Esophagus squamous epithelium (tissue), 5 donors: ENCODE measurements around the gene BST1. TPM values are rescaled to one million over a fixed set of nuclear protein-coding genes. Genes with fewer than 3 reads are reported as not detected.

Experiments
- DNase-seq: peaks from one replicate; lab custom pipeline; 2025; lab: John Stamatoyannopoulos, UW
- H3K27ac ChIP-seq, 4 donors: fragments of 200-600 bp; sonication (generic); one replicate each; pipeline ENCODE4 v1.5.1; 2016 to 2019; ENCODE audit warnings: mild to moderate bottlenecking in 1 of 4
- H3K27me3 ChIP-seq, 4 donors: fragments of 200-600 bp; sonication (generic); 1 replicate in 3 of 4; 2 replicates in 1 of 4; pipeline versions ENCODE4 v1.5.1 to v1.6.0; 2017 to 2021; ENCODE audit warnings: antibody characterized with exemption in 1 of 4
- H3K36me3 ChIP-seq, 3 donors: fragments of 200-600 bp; sonication (generic); one replicate each; pipeline ENCODE4 v1.5.1; 2016 to 2019
- H3K4me1 ChIP-seq, 3 donors: fragments of 200-600 bp; sonication (generic); one replicate each; pipeline ENCODE4 v1.5.1; 2017 to 2019
- H3K4me3 ChIP-seq, 4 donors: fragments of 200-600 bp; sonication (generic); 1 replicate in 3 of 4; 2 replicates in 1 of 4; pipeline ENCODE4 v1.5.1; 2016 to 2019; ENCODE audit warnings: mild to moderate bottlenecking in 2 of 4, moderate library complexity in 1 of 4
- H3K9me3 ChIP-seq, 3 donors: fragments of 200-600 bp; sonication (generic); one replicate each; pipeline ENCODE4 v1.5.1; 2016 to 2019
- POLR2A ChIP-seq, 4 donors: fragments of 450-650 bp; IDR thresholded peaks; one replicate each; pipeline ENCODE4 v1.6.1; 2017; ENCODE audit warnings: antibody characterized with exemption in 4 of 4, mild to moderate bottlenecking in 4 of 4, moderate library complexity in 3 of 4
- WGBS, 2 donors: methylation state at CpG; one replicate each; pipeline ENCODE4 v1.1.5; 2018; 5-methylcytosine and 5-hydroxymethylcytosine counted together
- intact Hi-C: fragments of 100-400 bp; cut with DNase I; formaldehyde crosslinking; loops from one replicate; pipeline ENCODE4 v1.15.0; 2022
- total RNA-seq, 4 donors: library from RNA; depleted of rRNA; stranded (reverse); fragments of >200 nt; gene quantifications; one replicate each; pipeline ENCODE4 v1.1.0, GENCODE V29; 2016
- TF ChIP-seq, protein P1 (sequence below), 6 experiments: fragments of 450-650 bp in 4 of 6; fragments of 200-600 bp in 2 of 6; sonication (generic) in 2 of 6; IDR thresholded peaks; one replicate each; pipeline ENCODE4 v1.5.1; 2016 to 2019; ENCODE audit warnings: antibody characterized with exemption in 6 of 6, mild to moderate bottlenecking in 4 of 6, moderate library complexity in 4 of 6
- donor health status: DM: yes; HTN: yes; CAD: no.

Gene BST1
- total RNA-seq, 4 donors from 2014 or later = 0.97 to 7.4 (median 3.6) TPM

DNA sequence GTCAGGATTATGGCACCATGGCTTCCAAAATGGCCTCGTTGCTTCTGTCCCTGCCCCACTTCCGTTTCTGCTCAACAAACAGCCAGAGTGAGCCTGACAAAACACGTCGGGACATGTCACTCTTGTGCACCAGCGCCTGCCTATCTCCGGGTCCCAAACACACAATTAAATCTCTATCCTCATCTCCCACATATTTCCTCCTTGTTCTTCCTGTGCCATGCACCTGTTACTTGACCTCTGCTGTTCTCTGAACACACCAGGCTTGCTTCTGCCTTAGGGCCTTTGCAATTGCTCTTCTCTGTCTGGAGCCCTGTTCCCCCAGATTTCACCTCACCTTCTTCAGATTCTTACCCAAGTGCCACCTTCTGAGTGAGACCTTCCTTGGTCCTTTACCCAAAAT, 62.5 kb downstream of the BST1 start:
- H3K9me3 ChIP-seq = no peaks in the 10 kb centered on the region
- 44 to 58% methylated on average over 6 of the region's 6 CpGs for WGBS, 2 donors
- H3K36me3 ChIP-seq = no peaks in the 10 kb centered on the region
- no peak overlapping the region for H3K27ac ChIP-seq
- H3K27me3 ChIP-seq = no peaks in the 10 kb centered on the region
- H3K4me3 ChIP-seq = no peak overlapping the region
- intact Hi-C loops = no loop called here
- TF ChIP-seq, protein P1, sequence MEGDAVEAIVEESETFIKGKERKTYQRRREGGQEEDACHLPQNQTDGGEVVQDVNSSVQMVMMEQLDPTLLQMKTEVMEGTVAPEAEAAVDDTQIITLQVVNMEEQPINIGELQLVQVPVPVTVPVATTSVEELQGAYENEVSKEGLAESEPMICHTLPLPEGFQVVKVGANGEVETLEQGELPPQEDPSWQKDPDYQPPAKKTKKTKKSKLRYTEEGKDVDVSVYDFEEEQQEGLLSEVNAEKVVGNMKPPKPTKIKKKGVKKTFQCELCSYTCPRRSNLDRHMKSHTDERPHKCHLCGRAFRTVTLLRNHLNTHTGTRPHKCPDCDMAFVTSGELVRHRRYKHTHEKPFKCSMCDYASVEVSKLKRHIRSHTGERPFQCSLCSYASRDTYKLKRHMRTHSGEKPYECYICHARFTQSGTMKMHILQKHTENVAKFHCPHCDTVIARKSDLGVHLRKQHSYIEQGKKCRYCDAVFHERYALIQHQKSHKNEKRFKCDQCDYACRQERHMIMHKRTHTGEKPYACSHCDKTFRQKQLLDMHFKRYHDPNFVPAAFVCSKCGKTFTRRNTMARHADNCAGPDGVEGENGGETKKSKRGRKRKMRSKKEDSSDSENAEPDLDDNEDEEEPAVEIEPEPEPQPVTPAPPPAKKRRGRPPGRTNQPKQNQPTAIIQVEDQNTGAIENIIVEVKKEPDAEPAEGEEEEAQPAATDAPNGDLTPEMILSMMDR (IDR thresholded peaks at IDR 0.05) = no peak
- TF ChIP-seq POLR2A (IDR thresholded peaks at IDR 0.05) = no peak
- H3K4me1 ChIP-seq = no peaks in the 10 kb centered on the region
- DNase-seq = no peak

DNA sequence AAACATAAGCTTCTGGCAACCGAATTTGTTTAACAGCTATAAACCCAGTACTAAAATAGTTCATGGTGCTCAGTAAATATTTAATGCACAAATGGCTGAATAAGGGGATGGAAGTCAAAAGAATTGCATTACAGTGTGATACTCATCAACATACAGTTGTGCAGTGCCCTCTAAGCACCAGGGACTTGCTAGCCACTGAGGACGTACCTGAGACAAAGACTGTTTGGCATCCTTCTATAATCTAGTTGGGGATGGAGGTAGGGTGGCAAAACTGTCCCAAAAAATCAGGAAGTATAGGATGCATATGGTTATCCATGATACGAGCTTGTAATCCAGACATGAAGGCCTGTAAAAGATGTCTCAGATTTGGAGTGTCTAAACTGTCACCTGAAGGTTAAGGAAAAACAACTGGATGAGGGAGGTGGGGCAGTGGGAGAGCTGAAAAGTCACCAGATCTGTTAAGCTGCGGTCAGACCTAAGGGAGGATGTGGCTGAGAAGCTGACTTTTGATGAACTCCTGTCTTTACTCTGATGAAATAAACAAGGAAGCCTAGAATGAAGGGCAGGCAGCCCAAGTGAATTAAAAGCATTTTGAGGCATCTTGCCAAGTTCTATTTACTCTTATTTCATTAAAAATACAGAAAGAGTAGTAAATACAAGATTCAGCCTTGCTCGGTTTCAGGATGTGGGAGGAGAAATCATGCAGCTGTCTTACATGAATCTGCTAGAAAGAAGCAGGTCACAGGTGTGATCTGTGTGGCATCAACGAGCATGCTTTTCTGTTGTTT, 63.2 kb downstream of the BST1 start:
- H3K4me3 ChIP-seq = no peak overlapping the region
- intact Hi-C loops = no loop called here
- no peaks in the 10 kb centered on the region for H3K9me3 ChIP-seq
- TF ChIP-seq, protein P1 (IDR thresholded peaks at IDR 0.05) = no peak
- TF ChIP-seq POLR2A (IDR thresholded peaks at IDR 0.05) = no peak
- 42 to 49% methylated on average over 6 of the region's 6 CpGs for WGBS, 2 donors
- H3K4me1 ChIP-seq = no peaks in the 10 kb centered on the region
- H3K27me3 ChIP-seq = no peaks in the 10 kb centered on the region
- no peak overlapping the region for H3K27ac ChIP-seq
- DNase-seq = no peak
- H3K36me3 ChIP-seq = no peaks in the 10 kb centered on the region

DNA sequence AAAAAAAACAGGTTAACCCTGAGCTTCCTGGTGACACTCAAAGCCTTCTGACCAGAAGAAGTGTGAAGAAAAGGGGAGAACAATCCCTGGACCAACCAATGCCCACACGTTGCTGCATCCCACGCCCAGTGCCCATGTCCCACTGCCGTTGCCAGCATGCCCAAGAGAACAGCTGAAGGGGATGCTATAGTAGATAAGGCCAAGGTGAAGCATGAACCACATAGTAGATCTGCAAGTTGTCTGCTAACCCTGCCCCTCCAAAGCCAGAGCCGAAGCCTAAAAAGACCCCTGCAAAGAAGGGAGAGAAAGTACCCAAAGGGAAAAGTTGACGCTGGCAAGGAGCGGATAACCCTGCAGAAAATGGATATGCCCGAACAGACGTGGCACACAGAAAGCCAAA, 64.0 kb downstream of the BST1 start:
- Histone ChIP-seq H3K36me3 (no peaks in the 10 kb centered on the region), H3K27me3 (no peaks in the 10 kb centered on the region), H3K9me3 (no peaks in the 10 kb centered on the region), H3K27ac (no peak overlapping the region), H3K4me3 (no peak overlapping the region), H3K4me1 (no peaks in the 10 kb centered on the region)
- DNase-seq = no peak
- TF ChIP-seq, protein P1 (IDR thresholded peaks at IDR 0.05) = no peak
- TF ChIP-seq POLR2A (IDR thresholded peaks at IDR 0.05) = no peak
- intact Hi-C loops = no loop called here
- WGBS, 2 donors = 83 to 91% methylated on average over 6 to 8 of the region's 8 CpGs

DNA sequence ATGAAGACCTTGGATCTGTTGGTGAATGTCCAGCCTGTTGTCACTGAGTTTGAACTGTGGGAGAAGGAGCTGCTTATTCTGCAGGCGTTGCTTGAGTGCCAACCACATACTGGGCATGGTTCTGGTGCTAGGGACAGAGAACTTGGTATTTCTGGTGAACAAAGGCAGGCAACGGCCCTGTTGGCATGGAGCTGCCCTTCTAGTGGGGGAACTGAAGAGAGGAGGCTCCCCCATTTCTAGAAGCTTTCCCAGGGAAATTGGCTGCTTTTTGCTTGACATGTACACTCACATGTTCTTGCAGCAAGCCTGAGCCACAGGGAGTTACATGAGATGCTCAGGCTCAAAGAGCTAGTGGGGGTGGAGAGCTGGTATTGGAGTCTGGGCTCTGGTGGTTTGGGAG, 66.3 kb downstream of the BST1 start:
- DNase-seq = no peak
- 42 to 50% methylated on average over 2 of the region's 2 CpGs for WGBS, 2 donors
- Histone ChIP-seq H3K27me3 (peaks cover 0 to 4% (median 0%) of the 10 kb centered on the region in 4 donors), H3K36me3 (no peaks in the 10 kb centered on the region), H3K4me3 (no peak overlapping the region), H3K4me1 (no peaks in the 10 kb centered on the region), H3K27ac (no peak overlapping the region), H3K9me3 (no peaks in the 10 kb centered on the region)
- TF ChIP-seq, protein P1 (IDR thresholded peaks at IDR 0.05) = no peak
- TF ChIP-seq POLR2A (IDR thresholded peaks at IDR 0.05) = no peak
- intact Hi-C loops = no loop called here

DNA sequence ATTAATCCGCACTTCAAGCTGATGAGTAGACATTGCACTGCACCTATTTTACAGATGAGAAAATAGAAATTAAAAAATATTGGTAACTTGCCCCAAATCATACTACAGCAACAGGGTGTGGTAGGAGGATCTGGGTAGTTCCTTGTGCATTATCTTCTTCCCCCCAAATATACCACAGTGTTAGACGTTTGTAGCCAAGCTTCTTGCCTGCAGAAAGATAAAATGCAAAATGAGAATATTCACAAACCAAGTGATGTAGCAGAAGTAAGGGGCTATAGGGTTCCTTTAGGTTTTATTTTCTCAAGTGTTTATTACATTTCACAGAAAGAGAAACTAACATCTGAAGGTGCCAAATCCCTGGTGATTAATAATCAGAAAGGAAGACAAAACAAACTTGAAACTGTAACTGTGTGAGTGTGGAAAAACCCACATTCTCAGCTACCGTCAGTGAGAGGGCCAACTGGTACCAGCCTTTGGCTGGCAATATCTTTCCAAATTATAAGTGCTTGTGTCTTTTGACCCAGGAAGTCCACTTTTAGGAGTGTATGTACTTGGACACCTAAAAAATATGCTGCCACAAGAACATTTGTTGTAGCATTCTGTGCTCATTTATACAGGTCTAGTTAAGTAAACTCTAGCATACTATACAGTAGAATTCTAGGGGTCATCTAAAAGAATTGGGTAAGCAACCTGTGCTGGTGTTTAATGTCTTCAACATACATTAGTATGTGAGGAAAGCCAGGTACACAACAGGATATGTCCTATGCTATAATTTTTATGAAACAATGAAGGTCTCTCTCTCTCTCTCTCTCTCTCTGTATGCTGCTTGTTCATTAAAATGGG, 68.6 kb downstream of the BST1 start:
- WGBS, 2 donors = 42 to 44% methylated on average over 3 of the region's 3 CpGs
- H3K27ac ChIP-seq = no peak overlapping the region
- intact Hi-C loops = no loop called here
- peaks cover 0 to 4% (median 0%) of the 10 kb centered on the region in 4 donors for H3K27me3 ChIP-seq
- no peak overlapping the region for H3K4me3 ChIP-seq
- H3K36me3 ChIP-seq = no peaks in the 10 kb centered on the region
- no peak for TF ChIP-seq POLR2A (IDR thresholded peaks at IDR 0.05)
- TF ChIP-seq, protein P1 (IDR thresholded peaks at IDR 0.05) = no peak
- no peaks in the 10 kb centered on the region for H3K4me1 ChIP-seq
- H3K9me3 ChIP-seq = no peaks in the 10 kb centered on the region
- DNase-seq = no peak
